H9 (cell line): ENCODE results near the gene OSR1. TPM values are rescaled to one million over a fixed set of nuclear protein-coding genes. Genes with fewer than 3 reads are reported as not detected.
"Not testable (repeated sequence)": the region's sequence is repeated elsewhere in the genome, so short reads cannot be mapped to it uniquely, and the experiment has no call there.

Source experiments
- DNase-seq: peaks from one replicate; pipeline ENCODE4 v3.0.0-alpha.2; 2017
- H2AFZ ChIP-seq: one replicate; pipeline ENCODE4 v1.6.1; 2013; ENCODE audit warnings: mild to moderate bottlenecking, low read length, control low read depth, moderate library complexity
- H2AK5ac ChIP-seq: 2 replicates; pipeline ENCODE4 v1.6.1; 2013; ENCODE audit warnings: low read length, control low read depth, mixed read lengths; ENCODE audit not compliant: insufficient read length
- H2BK120ac ChIP-seq: one replicate; pipeline ENCODE4 v1.6.1; 2013; ENCODE audit warnings: low read depth, mild to moderate bottlenecking, low read length, control low read depth, inconsistent platforms; ENCODE audit not compliant: poor library complexity, severe bottlenecking
- H2BK12ac ChIP-seq: 2 replicates; pipeline ENCODE4 v1.6.1; 2013; ENCODE audit warnings: low read length, control low read depth, mixed read lengths, low read depth; ENCODE audit not compliant: insufficient read length
- H2BK15ac ChIP-seq: 2 replicates; pipeline ENCODE4 v1.6.1; 2013; ENCODE audit warnings: low read depth, low read length, control low read depth
- H2BK20ac ChIP-seq: one replicate; pipeline ENCODE4 v1.6.1; 2013; ENCODE audit warnings: low read depth, mild to moderate bottlenecking, low read length, control low read depth, inconsistent platforms; ENCODE audit not compliant: poor library complexity, severe bottlenecking
- H2BK5ac ChIP-seq: 2 replicates; pipeline ENCODE4 v1.6.1; 2013; ENCODE audit warnings: low read length, control low read depth, mixed read lengths; ENCODE audit not compliant: insufficient read length
- H3K14ac ChIP-seq: 2 replicates; pipeline ENCODE4 v1.6.1; 2013; ENCODE audit warnings: low read length, control low read depth; ENCODE audit not compliant: insufficient read depth
- H3K18ac ChIP-seq: 2 replicates; pipeline ENCODE4 v1.6.1; 2013; ENCODE audit warnings: low read depth, mild to moderate bottlenecking, mixed read lengths, low read length, control low read depth; ENCODE audit not compliant: insufficient read length
- H3K23ac ChIP-seq: 2 replicates; pipeline ENCODE4 v1.6.1; 2013; ENCODE audit warnings: low read length, control low read depth, mixed read lengths, low read depth; ENCODE audit not compliant: insufficient read length
- H3K23me2 ChIP-seq: 2 replicates; pipeline ENCODE4 v1.6.1; 2013; ENCODE audit warnings: low read depth, mild to moderate bottlenecking, mixed read lengths, low read length, control low read depth; ENCODE audit not compliant: insufficient read length, poor library complexity, severe bottlenecking
- H3K27ac ChIP-seq: 2 replicates; pipeline ENCODE4 v1.5.1; 2013; ENCODE audit warnings: low read length, control low read depth, mixed read lengths, low read depth; ENCODE audit not compliant: insufficient read length
- H3K27me3 ChIP-seq: 2 replicates; pipeline ENCODE4 v1.6.1; 2013; ENCODE audit warnings: low read length, control low read depth, inconsistent platforms; ENCODE audit not compliant: insufficient read depth
- H3K4ac ChIP-seq: 2 replicates; pipeline ENCODE4 v1.6.1; 2013; ENCODE audit warnings: low read depth, mild to moderate bottlenecking, control low read depth, inconsistent platforms, low read length, moderate library complexity
- H3K4me1 ChIP-seq: 2 replicates; pipeline ENCODE4 v1.6.1; 2013; ENCODE audit warnings: low read length, control low read depth, inconsistent platforms; ENCODE audit not compliant: insufficient read depth
- H3K4me2 ChIP-seq: 2 replicates; pipeline ENCODE4 v1.6.1; 2013; ENCODE audit warnings: low read length, control low read depth, mixed read lengths; ENCODE audit not compliant: insufficient read length, insufficient read depth
- H3K56ac ChIP-seq: 2 replicates; pipeline ENCODE4 v1.6.1; 2013; ENCODE audit warnings: low read depth, mild to moderate bottlenecking, mixed read lengths, low read length, control low read depth; ENCODE audit not compliant: insufficient read length
- H3K79me1 ChIP-seq: 2 replicates; pipeline ENCODE4 v1.6.1; 2013; ENCODE audit warnings: low read depth, mild to moderate bottlenecking, moderate library complexity, low read length, control low read depth, inconsistent platforms; ENCODE audit not compliant: insufficient read depth, poor library complexity, severe bottlenecking
- H3K79me2 ChIP-seq: 2 replicates; pipeline ENCODE4 v1.6.1; 2013; ENCODE audit warnings: low read length, control low read depth, inconsistent platforms; ENCODE audit not compliant: insufficient read depth
- H3K9ac ChIP-seq: 2 replicates; pipeline ENCODE4 v1.6.1; 2013; ENCODE audit warnings: low read length, control low read depth, mixed read lengths; ENCODE audit not compliant: insufficient read length; ENCODE audit errors: extremely low read depth
- H3K9me3 ChIP-seq: one replicate; pipeline ENCODE4 v1.6.1; 2013; ENCODE audit warnings: low read depth, low read length, inconsistent platforms; ENCODE audit not compliant: control insufficient read depth
- H3T11ph ChIP-seq: one replicate; pipeline ENCODE4 v1.6.1; 2013; ENCODE audit warnings: mild to moderate bottlenecking, low read length, control low read depth, inconsistent platforms
- H4K20me1 ChIP-seq: one replicate; pipeline ENCODE4 v1.6.1; 2013; ENCODE audit not compliant: control insufficient read depth, insufficient read length, insufficient read depth
- H4K5ac ChIP-seq: 2 replicates; pipeline ENCODE4 v1.6.1; 2013; ENCODE audit warnings: low read depth, mild to moderate bottlenecking, mixed read lengths, low read length, control low read depth; ENCODE audit not compliant: insufficient read length
- H4K8ac ChIP-seq: replicated peaks from 2 replicates; pipeline ENCODE4 v1.6.1; 2013; ENCODE audit warnings: low read length, control low read depth, mixed read lengths, low read depth; ENCODE audit not compliant: insufficient read length
- H4K91ac ChIP-seq: 2 replicates; pipeline ENCODE4 v1.6.1; 2013; ENCODE audit warnings: low read depth, mild to moderate bottlenecking, moderate library complexity, mixed read lengths, low read length, control low read depth; ENCODE audit not compliant: insufficient read length
- H3K27ac Mint-ChIP-seq, 3 experiments: 2 replicates in 2 of 3; 3 replicates in 1 of 3; pipeline ENCODE4 v1.8.0; 2020 to 2021; ENCODE audit warnings: mixed read lengths in 3 of 3, mild to moderate bottlenecking in 1 of 3, moderate library complexity in 1 of 3
- H3K27me3 Mint-ChIP-seq: 2 replicates; pipeline ENCODE4 v1.8.0; 2021; ENCODE audit warnings: low read depth, mild to moderate bottlenecking, moderate library complexity, mixed read lengths
- H3K36me3 Mint-ChIP-seq, 3 experiments: 2 replicates in 2 of 3; 3 replicates in 1 of 3; pipeline ENCODE4 v1.8.0; 2020 to 2021; ENCODE audit warnings: low read depth in 3 of 3, mixed read lengths in 3 of 3; ENCODE audit not compliant: insufficient read depth in 1 of 3
- H3K4me1 Mint-ChIP-seq, 2 experiments: 2 replicates each; pipeline ENCODE4 v1.8.0; 2020; ENCODE audit warnings: mixed read lengths in 2 of 2
- H3K4me3 Mint-ChIP-seq, 2 experiments: 2 replicates in 1 of 2; 3 replicates in 1 of 2; pipeline ENCODE4 v1.8.0; 2020 to 2021; ENCODE audit warnings: mild to moderate bottlenecking in 2 of 2, mixed read lengths in 2 of 2, moderate library complexity in 1 of 2
- H3K9me3 Mint-ChIP-seq, 2 experiments: 2 replicates in 1 of 2; 3 replicates in 1 of 2; pipeline ENCODE4 v1.8.0; 2020; ENCODE audit warnings: mild to moderate bottlenecking in 2 of 2, mixed read lengths in 2 of 2, moderate library complexity in 1 of 2
- CTCF ChIP-seq: fragments of 200-600 bp; sonication (generic); conservative IDR thresholded peaks from 3 replicates; pipeline ENCODE4 v1.8.0; 2021; ENCODE audit warnings: antibody characterized with exemption, mild to moderate bottlenecking
- WGBS: extraction: QIAGEN DNeasy Blood & Tissue Kit; methylation state at CpG from one replicate; pipeline ENCODE4 v1.1.7; 2013; ENCODE audit warnings: missing lambda C conversion rate, low lambda C conversion rate, mixed read lengths; ENCODE audit not compliant: insufficient read length; ENCODE audit errors: extremely low coverage; 5-methylcytosine and 5-hydroxymethylcytosine counted together
- total RNA-seq: library from RNA; stranded (reverse); gene quantifications from 2 replicates; pipeline ENCODE4 v1.2.1, GENCODE V29; 2021

OSR1 gene
- total RNA-seq, 1 experiment from 2014 or later, result 0.35 TPM

GRCh38 chr2:19312949-19313348 is 45.5 kb downstream of the OSR1 start:
- H4K91ac ChIP-seq, result no peak overlapping the region
- no peak overlapping the region for H3K14ac ChIP-seq
- no peak overlapping the region for H3T11ph ChIP-seq
- no peak overlapping the region for H2BK5ac ChIP-seq
- Mint-ChIP-seq H3K4me1 (no peaks in the 10 kb centered on the region), H3K27ac (no peak overlapping the region; a peak in 1 of 7 replicates), H3K36me3 (peaks cover 0 to 13% (median 2%) of the 10 kb centered on the region in 3 experiments; a peak in 3 of 7 replicates), H3K9me3 (peaks cover 8 to 14% of the 10 kb centered on the region in 2 experiments), H3K27me3 (peaks cover 3% of the 10 kb centered on the region; the same call in 1 of the 2 replicates), H3K4me3 (no peak overlapping the region)
- no peak overlapping the region for H3K27ac ChIP-seq
- DNase-seq, result no peak
- H3K27me3 ChIP-seq, result no peaks in the 10 kb centered on the region
- no peak overlapping the region for H3K23ac ChIP-seq
- H3K4ac ChIP-seq, result no peak overlapping the region
- no peak overlapping the region for H3K4me2 ChIP-seq
- no peak overlapping the region for H4K8ac ChIP-seq
- no peak overlapping the region for H2AFZ ChIP-seq
- no peak overlapping the region for H2AK5ac ChIP-seq
- no peaks in the 10 kb centered on the region for H3K79me2 ChIP-seq
- no peaks in the 10 kb centered on the region for H3K4me1 ChIP-seq
- H3K18ac ChIP-seq, result no peak overlapping the region
- H3K23me2 ChIP-seq, result no peaks in the 10 kb centered on the region
- peak; percentile 54 for TF ChIP-seq CTCF
- no peak overlapping the region for H2BK120ac ChIP-seq
- H2BK15ac ChIP-seq, result no peak overlapping the region
- no peak overlapping the region for H3K56ac ChIP-seq
- no peak overlapping the region for H2BK20ac ChIP-seq
- no peak overlapping the region for H2BK12ac ChIP-seq
- no peak overlapping the region for H3K9ac ChIP-seq
- H4K20me1 ChIP-seq, result no peaks in the 10 kb centered on the region
- H3K79me1 ChIP-seq, result no peaks in the 10 kb centered on the region
- no peaks in the 10 kb centered on the region for H3K9me3 ChIP-seq
- no peak overlapping the region for H4K5ac ChIP-seq

GRCh38 chr2:19306065-19306464 is 52.4 kb downstream of the OSR1 start:
- H3K27me3 Mint-ChIP-seq, H2AFZ ChIP-seq, H3K56ac ChIP-seq, H4K20me1 ChIP-seq, H2BK15ac ChIP-seq, H4K8ac ChIP-seq, H3K4me1 ChIP-seq, H3T11ph ChIP-seq, H3K18ac ChIP-seq, H2AK5ac ChIP-seq, H3K27ac Mint-ChIP-seq, H3K4me2 ChIP-seq, H3K14ac ChIP-seq, DNase-seq, H3K23ac ChIP-seq, H3K79me2 ChIP-seq, H4K91ac ChIP-seq, H2BK20ac ChIP-seq, H4K5ac ChIP-seq, H3K23me2 ChIP-seq, H3K79me1 ChIP-seq, H2BK12ac ChIP-seq, H3K27me3 ChIP-seq, H3K9me3 ChIP-seq, H3K4ac ChIP-seq, H3K27ac ChIP-seq, H3K9ac ChIP-seq, H2BK5ac ChIP-seq: not testable (repeated sequence)
- Mint-ChIP-seq H3K4me1 (peaks cover 9 to 13% of the 10 kb centered on the region in 2 experiments), H3K9me3 (peaks cover 5 to 20% of the 10 kb centered on the region in 2 experiments), H3K36me3 (peaks cover 5 to 21% (median 9%) of the 10 kb centered on the region in 3 experiments; a peak in 5 of 7 replicates), H3K4me3 (peak overlapping the region in 1 of 2 experiments; percentile 38; a peak in 1 of 5 replicates)
- WGBS, result no CpG with 5 or more reads among the region's 18 CpGs
- peak overlapping the region; percentile 69 for H2BK120ac ChIP-seq
